CD4-positive, alpha-beta T cell treated with Interleukin-2 at 100 ng/mL for 4 hours (primary cell): ENCODE results near the gene ROR2.

ENCODE experiments used
- DNase-seq: peaks from one replicate; pipeline ENCODE4 v3.0.0-alpha.2; 2020; ENCODE audit warnings: low spot score

Gene ROR2

GRCh38 chr9:91948597-91949391 lies 1.2 kb downstream of the ROR2 start:
- no peak for DNase-seq

GRCh38 chr9:91948101-91948596 lies 1.9 kb downstream of the ROR2 start:
- DNase-seq, result no peak

- DNase-seq, result no peak
Measured at GRCh38 chr9:91946653-91947488, 3.2 kb downstream of the ROR2 start.

GRCh38 chr9:91946196-91946595 lies 3.8 kb downstream of the ROR2 start:
- DNase-seq, result no peak

- no peak for DNase-seq
Measured at GRCh38 chr9:91945277-91946085, 4.5 kb downstream of the ROR2 start.

- no peak for DNase-seq
Measured at GRCh38 chr9:91944711-91945110, 5.3 kb downstream of the ROR2 start.

GRCh38 chr9:91943478-91944470 lies 6.3 kb downstream of the ROR2 start:
- no peak for DNase-seq

GRCh38 chr9:91942201-91942600 lies 7.8 kb downstream of the ROR2 start:
- DNase-seq, result no peak

GRCh38 chr9:91939978-91940377 lies 10.1 kb downstream of the ROR2 start:
- no peak for DNase-seq

GRCh38 chr9:91937727-91938126 lies 12.3 kb downstream of the ROR2 start:
- no peak for DNase-seq

- no peak for DNase-seq
Measured at GRCh38 chr9:91937056-91937455, 13.0 kb downstream of the ROR2 start.

- no peak for DNase-seq
Measured at GRCh38 chr9:91935805-91936514, 14.1 kb downstream of the ROR2 start.

GRCh38 chr9:91935066-91935749 lies 14.8 kb downstream of the ROR2 start:
- DNase-seq, result no peak

- DNase-seq, result no peak
Measured at GRCh38 chr9:91934654-91935053, 15.4 kb downstream of the ROR2 start.

- DNase-seq, result no peak
Measured at GRCh38 chr9:91933556-91934352, 16.3 kb downstream of the ROR2 start.

- DNase-seq, result no peak
Measured at GRCh38 chr9:91930475-91930874, 19.6 kb downstream of the ROR2 start.

GRCh38 chr9:91929331-91929730 lies 20.7 kb downstream of the ROR2 start:
- no peak for DNase-seq

- DNase-seq, result no peak
Measured at GRCh38 chr9:91927922-91928510, 22.0 kb downstream of the ROR2 start.

- no peak for DNase-seq
Measured at GRCh38 chr9:91924090-91924489, 25.9 kb downstream of the ROR2 start.
